Ovary (tissue), 10 donors: ENCODE data around the gene UNC13C. TPM values are rescaled to one million over a fixed set of nuclear protein-coding genes. Genes with fewer than 3 reads are reported as not detected.
"Not testable (repeated sequence)": the region's sequence is repeated elsewhere in the genome, so short reads cannot be mapped to it uniquely, and the experiment has no call there.

Experiments
- DNase-seq, 5 donors: peaks; one replicate each; pipeline ENCODE4 v3.0.0-alpha.2; 2019 to 2020
- H3K27ac ChIP-seq, 2 donors: fragments of 200-600 bp; one replicate each; pipeline versions ENCODE4 v1.5.1 to v1.8.0; 2019 to 2022
- H3K27me3 ChIP-seq: fragments of 200-600 bp; one replicate; pipeline ENCODE4 v1.8.0; 2022
- H3K36me3 ChIP-seq: fragments of 200-600 bp; sonication (generic); one replicate; pipeline ENCODE4 v1.5.1; 2019
- H3K4me1 ChIP-seq: one replicate; pipeline ENCODE4 v1.8.1; 2013; ENCODE audit warnings: mild to moderate bottlenecking, moderate library complexity; ENCODE audit not compliant: insufficient read depth
- H3K4me3 ChIP-seq: fragments of 200-600 bp; sonication (generic); one replicate; pipeline ENCODE4 v1.5.1; 2017
- H3K9me3 ChIP-seq, 2 donors: fragments of 200-600 bp in 1 of 2; sonication (generic) in 1 of 2; one replicate each; pipeline versions ENCODE4 v1.5.1 to v1.8.1; 2013 to 2019; ENCODE audit warnings: mild to moderate bottlenecking in 1 of 2, moderate library complexity in 1 of 2
- CTCF ChIP-seq, 3 donors: fragments of 450-650 bp in 2 of 3; fragments of 200-600 bp in 1 of 3; IDR thresholded peaks; one replicate each; pipeline versions ENCODE4 v1.5.1 to v1.8.0; 2016 to 2022; ENCODE audit warnings: antibody characterized with exemption in 3 of 3, mild to moderate bottlenecking in 1 of 3
- EP300 ChIP-seq: sonication (generic); formaldehyde crosslinking; IDR thresholded peaks from one replicate; pipeline ENCODE4 v1.6.1; 2017; ENCODE audit warnings: antibody characterized with exemption
- POLR2A ChIP-seq: fragments of 450-650 bp; IDR thresholded peaks from one replicate; pipeline ENCODE4 v1.6.1; 2017; ENCODE audit warnings: antibody characterized with exemption, mild to moderate bottlenecking, moderate library complexity
- WGBS, 3 donors: extraction: QIAGEN DNeasy Blood & Tissue Kit in 1 of 3; methylation state at CpG; one replicate each; pipeline versions ENCODE4 v1.1.5 to v1.1.7; 2013 to 2017; 5-methylcytosine and 5-hydroxymethylcytosine counted together
- intact Hi-C, 4 donors: fragments of 100-400 bp; cut with DNase I; formaldehyde crosslinking; loops; one replicate each; pipeline versions ENCODE4 v1.11.0 to v1.15.1; 2022 to 2023
- long read RNA-seq, 3 donors: library from polyadenylated mRNA in 2 of 3; unstranded in 2 of 3; transcript quantifications; one replicate each; pipeline ENCODE4 v2.0.0 and lab custom pipeline, GENCODE V29; 2021 to 2026
- polyA plus RNA-seq, 2 donors: library from polyadenylated mRNA; stranded (reverse); fragments of 200-250 nt in 1 of 2; fragments of 350-450 nt in 1 of 2; fragmentation: Illumina TruSeq in 1 of 2; extraction: RNeasy Lipid Tissue Mini Kit (QIAGEN cat#74804) in 1 of 2; gene quantifications; one replicate each; pipeline ENCODE4 v1.2.3, GENCODE V29; 2013 to 2014
- total RNA-seq, 7 donors: library from RNA; depleted of rRNA in 2 of 7; stranded (reverse); fragments of >200 nt in 2 of 7; fragmentation: NEBNext Ultra II Directional in 3 of 7; extraction: Animal tissue kit (Norgen Biotek cat#: 25700) in 3 of 7; gene quantifications; one replicate each; pipeline versions ENCODE4 v1.1.0 to v1.2.4, GENCODE V29; 2016 to 2023
- donor health status: DM: no; HTN: no; CAD: no; lungs with moderate emphysema.
- donor health status: DM: no; HTN: no; CAD: no.
- donor health status: Bipolar disorder and iron deficiency.
- donor health status: DM: yes; HTN: yes; CAD: no.
- donor health status: DM: no; HTN: no; CAD: no.
- donor health status: DM: yes; HTN: yes; CAD: no.

The UNC13C gene
- total RNA-seq = 1 to 10 TPM in 6 of 7 donors, under 1 TPM in 1; 0.05 to 2.1 (median 1.7) TPM
- under 1 TPM; 0.30 to 0.79 TPM for polyA plus RNA-seq
- long read RNA-seq, donor 1, partial matches to known transcripts = 5 of 6 reads
- long read RNA-seq, donor 1, other reads (novel, unspliced or antisense) = 1 of 6 reads
- long read RNA-seq, donor 2, partial matches to known transcripts = 0 of 5 reads
- long read RNA-seq, donor 2, other reads (novel, unspliced or antisense) = 5 of 5 reads
- long read RNA-seq, donor 3 = 0 reads

- intact Hi-C loops = no loop called here
- Histone ChIP-seq H3K4me1 (no peaks in the 10 kb centered on the region), H3K4me3 (peak within 1 kb of the TSS; percentile 0), H3K27me3 (no peaks in the 10 kb centered on the region), H3K27ac (no peak within 1 kb of the TSS), H3K9me3 (no peaks in the 10 kb centered on the region), H3K36me3 (no peaks in the 10 kb centered on the region)
- no peak for TF ChIP-seq POLR2A
- no peak for TF ChIP-seq EP300
- TF ChIP-seq CTCF (IDR thresholded peaks at IDR 0.05) = no peak
- WGBS, 3 donors = 0 to 1% (median 1%) methylated on average over 30 of the region's 30 CpGs
- DNase-seq = peak in 4 of 5 donors; percentile 15 to 45 (median 32)
Observed at GRCh38 chr15:53978253-53978906, at the start of gene UNC13C. Gene UNC13C (plus strand): TSS chr15:53978441. CDS start chr15:54012904, 34,463 bp downstream.

GRCh38 chr15:53936137-53936536, 42.1 kb upstream of the UNC13C start:
- intact Hi-C loops = no loop called here
- no peak for DNase-seq
- Histone ChIP-seq H3K36me3 (no peaks in the 10 kb centered on the region), H3K9me3 (no peaks in the 10 kb centered on the region), H3K27ac (no peak overlapping the region), H3K4me1 (no peaks in the 10 kb centered on the region), H3K27me3 (no peaks in the 10 kb centered on the region), H3K4me3 (no peak overlapping the region)
- no peak for TF ChIP-seq POLR2A
- TF ChIP-seq CTCF (IDR thresholded peaks at IDR 0.05) = no peak
- no peak for TF ChIP-seq EP300

- H3K27me3 ChIP-seq, H3K36me3 ChIP-seq, H3K4me3 ChIP-seq, H3K9me3 ChIP-seq, intact Hi-C loops, H3K4me1 ChIP-seq, H3K27ac ChIP-seq, DNase-seq: not testable (repeated sequence)
- 74 to 81% (median 80%) methylated on average over 2 of the region's 2 CpGs for WGBS, 3 donors
Observed at GRCh38 chr15:53937632-53938031, 40.6 kb upstream of the UNC13C start.

GRCh38 chr15:53950572-53950971, 27.7 kb upstream of the UNC13C start:
- no peaks in the 10 kb centered on the region for H3K9me3 ChIP-seq
- WGBS, 3 donors = 81 to 84% (median 82%) methylated on average over 3 of the region's 3 CpGs
- TF ChIP-seq EP300 = no peak
- no peak for TF ChIP-seq CTCF (IDR thresholded peaks at IDR 0.05)
- TF ChIP-seq POLR2A = no peak
- H3K4me1 ChIP-seq = no peaks in the 10 kb centered on the region
- intact Hi-C loops = no loop called here
- H3K36me3 ChIP-seq = no peaks in the 10 kb centered on the region
- no peak overlapping the region for H3K4me3 ChIP-seq
- DNase-seq = no peak
- H3K27ac ChIP-seq = no peak overlapping the region
- no peaks in the 10 kb centered on the region for H3K27me3 ChIP-seq

DNA sequence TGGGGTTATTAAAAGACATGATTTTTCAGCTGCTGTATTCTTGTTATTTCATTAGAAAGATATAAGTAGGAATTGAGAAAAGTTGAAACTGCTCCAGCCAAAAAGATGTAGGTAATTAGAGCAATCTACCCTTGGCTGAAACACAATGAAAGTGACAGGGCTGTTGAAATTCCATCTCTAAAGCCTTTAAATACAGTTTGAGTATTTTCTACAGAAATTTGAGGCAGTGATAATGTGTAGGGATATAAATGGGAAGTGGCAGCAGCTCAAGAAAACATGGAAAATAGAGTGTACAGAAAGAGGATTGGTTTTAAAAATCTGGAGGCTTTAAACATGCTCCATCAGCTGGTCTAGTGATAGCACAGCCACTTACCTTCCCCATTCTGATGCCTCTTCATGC, 22.8 kb upstream of the UNC13C start:
- no peaks in the 10 kb centered on the region for H3K9me3 ChIP-seq
- TF ChIP-seq POLR2A = no peak
- no peak for TF ChIP-seq EP300
- TF ChIP-seq CTCF (IDR thresholded peaks at IDR 0.05) = no peak

More for the DNA sequence above, 22.8 kb upstream of the UNC13C start:
- Histone ChIP-seq H3K36me3 (no peaks in the 10 kb centered on the region), H3K4me1 (no peaks in the 10 kb centered on the region), H3K27ac (no peak overlapping the region), H3K4me3 (no peak overlapping the region), H3K27me3 (no peaks in the 10 kb centered on the region)
- intact Hi-C loops = no loop called here
- DNase-seq = no peak
